COR-L47 (cell line): Measurements from ENCODE around the gene RAPGEF1.

Experiments
- DNase-seq: peaks from one replicate; lab custom pipeline; 2025; lab: John Stamatoyannopoulos, UW

Gene RAPGEF1

DNA sequence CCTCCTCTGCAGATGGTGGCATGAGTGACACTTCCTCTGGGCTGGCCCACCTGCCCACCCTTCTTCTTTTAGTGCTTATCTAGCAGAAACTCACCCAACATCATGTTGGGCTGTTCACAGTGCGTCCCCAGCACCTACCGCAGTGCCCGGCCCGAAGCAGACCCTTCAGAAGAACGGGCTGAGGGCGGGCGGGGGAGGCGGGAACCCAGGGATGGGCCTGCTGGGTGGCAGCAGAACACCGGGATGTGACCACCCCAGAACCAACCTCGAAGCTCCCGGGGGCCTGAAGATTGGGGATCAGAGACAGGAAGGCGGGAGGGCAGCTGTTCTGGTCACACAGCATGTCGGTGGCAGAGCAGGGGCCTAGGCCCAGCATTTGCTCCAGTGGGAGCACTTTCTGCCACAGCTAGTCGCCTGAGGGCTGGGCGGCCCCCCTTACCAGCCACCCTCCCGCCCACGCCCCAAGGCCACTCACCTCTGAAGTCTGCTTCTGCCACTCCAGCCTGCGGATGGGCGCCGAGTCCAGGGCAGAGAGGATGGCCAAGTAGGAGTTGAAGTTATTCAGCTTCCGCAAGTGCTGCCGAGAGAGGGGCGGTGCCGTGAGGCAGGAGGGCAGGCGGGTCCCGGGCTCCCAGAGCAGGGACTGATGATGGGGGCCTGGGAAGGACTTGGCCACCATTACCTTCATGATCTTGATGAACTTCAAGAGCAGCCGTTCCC is 155.9 kb downstream of the RAPGEF1 start:
- no peak for DNase-seq

DNA sequence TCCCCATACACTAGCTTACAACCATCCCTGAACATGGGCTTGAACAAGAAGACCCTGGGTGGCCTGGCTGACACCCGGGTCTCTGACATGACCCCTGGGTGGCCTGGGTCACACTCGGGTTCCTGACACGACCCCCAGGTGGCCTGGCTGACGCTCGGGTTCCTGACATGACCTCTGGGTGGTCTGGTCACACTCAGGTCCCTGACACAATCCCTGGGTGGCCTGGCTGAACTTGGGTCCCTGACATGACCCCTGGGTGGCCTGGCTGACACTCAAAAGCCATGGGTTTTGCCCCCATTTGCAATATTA is 156.6 kb downstream of the RAPGEF1 start:
- DNase-seq: no peak

DNA sequence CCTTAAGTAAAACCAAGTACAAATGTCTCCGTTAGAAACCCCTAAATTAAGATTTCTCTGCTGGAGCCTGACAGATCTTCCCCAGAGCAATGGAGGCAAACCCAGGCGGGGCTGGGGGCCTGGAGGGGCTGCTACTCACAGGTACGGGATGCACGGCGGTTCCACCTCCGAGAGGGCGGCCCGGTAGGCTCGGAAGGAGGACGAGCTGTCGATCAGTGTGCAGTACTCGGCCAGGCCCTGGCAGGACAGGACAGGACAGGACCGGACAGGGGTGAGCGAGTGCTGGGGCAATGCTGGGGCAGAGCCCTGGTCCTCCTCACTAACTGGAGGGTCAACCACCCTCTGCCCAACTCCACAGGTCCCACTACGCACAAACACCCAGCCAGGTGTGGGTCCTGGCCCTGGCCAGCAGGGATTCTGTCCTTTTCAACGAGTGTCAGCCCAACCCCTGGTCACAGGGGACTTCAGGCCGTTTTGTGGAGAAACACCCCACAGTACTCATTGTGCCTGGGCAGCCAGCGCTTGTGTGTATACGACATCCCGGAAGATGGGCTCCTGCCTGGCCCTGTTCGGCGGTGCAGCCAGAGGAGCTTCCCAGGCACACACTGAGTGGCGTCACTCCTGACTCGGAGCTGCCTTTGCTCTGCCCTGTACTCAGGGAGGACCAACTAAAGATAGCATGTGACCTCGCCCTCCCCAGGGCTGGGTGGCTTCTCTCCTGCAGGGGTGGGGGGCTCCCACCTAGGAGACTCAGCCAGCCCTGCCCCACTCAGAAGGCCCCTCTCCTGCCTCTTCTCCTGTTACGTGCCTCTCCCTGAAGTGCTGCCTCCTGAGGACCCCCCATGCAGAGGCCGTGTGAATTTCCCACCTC is 157.2 kb downstream of the RAPGEF1 start:
- no peak for DNase-seq

DNA sequence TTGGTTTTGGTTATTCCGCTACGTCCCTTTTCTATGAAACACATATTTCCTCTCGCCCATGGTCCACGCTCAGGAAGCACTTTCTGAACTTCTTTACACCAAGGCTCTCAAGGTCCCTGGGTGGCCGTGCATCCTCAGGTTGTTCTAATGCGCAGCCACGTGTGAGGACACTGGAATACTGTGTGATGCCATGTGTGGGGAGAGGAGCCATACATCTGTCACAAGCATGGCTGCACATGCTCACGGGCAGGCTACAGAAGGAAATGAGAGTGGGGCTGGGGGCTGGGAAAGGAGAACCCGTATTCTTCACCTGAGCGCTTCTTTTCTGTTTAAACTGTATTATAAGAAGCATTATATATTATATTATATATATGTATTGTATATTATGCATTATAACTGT is 157.8 kb downstream of the RAPGEF1 start:
- DNase-seq: no peak

DNA sequence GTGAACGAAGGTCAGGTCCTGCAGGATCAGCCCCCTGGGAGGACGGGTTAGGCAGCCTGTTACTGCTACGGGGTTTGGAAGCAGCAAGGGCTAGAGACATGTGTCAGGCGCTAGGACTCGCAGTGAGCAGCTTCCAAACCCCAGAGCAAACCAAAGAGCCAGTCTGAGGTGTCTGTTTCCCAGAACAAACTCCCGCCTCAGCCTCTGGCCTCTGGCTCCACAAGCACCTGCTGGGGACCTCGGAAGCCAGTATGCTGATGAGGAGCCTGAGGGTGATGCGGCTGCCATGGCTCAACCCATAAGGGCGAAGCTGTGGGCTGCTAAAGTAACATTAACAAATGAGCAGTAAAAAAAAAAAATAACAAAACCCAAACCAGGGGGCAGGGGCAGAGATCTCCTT is 159.5 kb downstream of the RAPGEF1 start:
- DNase-seq: no peak

DNA sequence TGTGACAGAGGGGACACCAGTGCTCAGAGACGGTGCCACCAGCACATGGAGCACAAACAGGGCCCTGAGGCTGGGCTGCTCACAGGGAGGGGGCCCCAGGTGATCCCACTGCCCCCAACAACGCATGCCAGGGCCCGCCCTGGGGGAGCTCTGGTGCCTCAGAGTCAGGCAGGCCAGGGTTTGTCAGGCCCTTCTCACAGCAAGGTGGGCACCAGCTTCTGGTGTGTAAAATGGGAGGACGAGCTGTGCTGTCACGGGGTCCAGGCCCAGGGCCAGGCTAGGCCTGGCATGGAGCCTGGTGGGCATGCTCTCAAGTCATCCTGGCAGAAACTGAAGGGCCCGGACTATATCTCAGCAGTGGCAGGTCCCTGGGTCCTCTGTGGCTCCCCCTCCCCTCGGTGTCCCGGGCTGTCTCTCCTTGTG is 160.1 kb downstream of the RAPGEF1 start:
- DNase-seq: no peak

DNA sequence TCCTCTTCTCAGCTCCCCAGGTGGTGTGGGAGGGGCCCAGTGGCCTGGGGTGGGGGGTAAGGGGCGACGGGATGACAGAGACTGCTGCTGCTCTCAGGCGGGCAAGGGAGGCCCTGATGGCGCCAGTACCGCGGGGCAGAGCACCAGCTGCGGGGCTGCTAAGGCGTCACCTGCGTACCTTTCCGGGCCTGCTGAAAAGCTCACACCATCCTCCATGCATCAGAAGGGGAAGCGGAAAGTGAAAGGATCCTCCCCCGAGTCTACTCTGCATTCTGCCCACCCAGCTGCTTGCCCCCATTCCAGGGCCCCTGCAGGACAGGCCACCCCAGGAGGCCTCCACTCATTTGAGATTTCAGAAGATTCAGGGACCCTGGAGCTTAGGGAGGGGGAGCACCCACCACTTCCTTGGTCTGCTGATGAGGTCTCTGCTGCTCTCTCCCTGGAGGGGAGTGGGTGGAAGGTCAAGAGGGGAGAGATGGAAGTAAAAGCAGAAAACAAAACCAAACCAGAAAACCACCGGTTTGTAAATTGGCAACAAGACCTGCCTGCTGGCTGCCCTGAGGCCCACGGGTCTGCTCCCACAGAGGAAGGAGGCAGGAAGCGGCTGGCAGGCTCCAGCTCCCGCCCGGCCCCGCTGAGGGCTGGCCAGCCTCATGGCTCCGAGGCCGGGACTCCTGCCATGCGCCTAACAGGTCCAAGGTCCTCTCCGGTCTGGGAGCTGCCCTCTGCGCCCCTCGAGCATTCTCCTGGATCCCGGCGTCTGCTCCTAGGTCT is 161.0 kb downstream of the RAPGEF1 start:
- no peak for DNase-seq

DNA sequence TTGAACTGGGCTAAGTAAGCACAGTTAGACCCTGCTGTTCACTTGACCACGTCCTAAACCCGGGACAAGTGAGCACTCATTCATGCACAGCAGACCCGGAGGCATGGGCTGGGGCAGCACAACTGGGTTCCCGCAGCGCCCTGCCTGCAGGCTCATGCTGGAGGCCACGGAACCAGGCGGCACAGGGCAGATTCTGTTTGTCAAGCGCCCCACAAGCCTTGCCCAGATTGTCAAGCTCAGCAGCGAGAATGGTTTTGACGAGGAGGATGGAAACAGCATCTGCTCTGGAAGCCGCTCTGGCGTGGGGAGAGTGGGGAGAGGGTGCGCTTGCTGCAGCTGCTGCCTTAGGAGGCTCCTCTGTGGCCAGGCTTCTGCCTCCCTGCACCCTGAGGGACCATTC is 161.9 kb downstream of the RAPGEF1 start:
- DNase-seq: no peak

DNA sequence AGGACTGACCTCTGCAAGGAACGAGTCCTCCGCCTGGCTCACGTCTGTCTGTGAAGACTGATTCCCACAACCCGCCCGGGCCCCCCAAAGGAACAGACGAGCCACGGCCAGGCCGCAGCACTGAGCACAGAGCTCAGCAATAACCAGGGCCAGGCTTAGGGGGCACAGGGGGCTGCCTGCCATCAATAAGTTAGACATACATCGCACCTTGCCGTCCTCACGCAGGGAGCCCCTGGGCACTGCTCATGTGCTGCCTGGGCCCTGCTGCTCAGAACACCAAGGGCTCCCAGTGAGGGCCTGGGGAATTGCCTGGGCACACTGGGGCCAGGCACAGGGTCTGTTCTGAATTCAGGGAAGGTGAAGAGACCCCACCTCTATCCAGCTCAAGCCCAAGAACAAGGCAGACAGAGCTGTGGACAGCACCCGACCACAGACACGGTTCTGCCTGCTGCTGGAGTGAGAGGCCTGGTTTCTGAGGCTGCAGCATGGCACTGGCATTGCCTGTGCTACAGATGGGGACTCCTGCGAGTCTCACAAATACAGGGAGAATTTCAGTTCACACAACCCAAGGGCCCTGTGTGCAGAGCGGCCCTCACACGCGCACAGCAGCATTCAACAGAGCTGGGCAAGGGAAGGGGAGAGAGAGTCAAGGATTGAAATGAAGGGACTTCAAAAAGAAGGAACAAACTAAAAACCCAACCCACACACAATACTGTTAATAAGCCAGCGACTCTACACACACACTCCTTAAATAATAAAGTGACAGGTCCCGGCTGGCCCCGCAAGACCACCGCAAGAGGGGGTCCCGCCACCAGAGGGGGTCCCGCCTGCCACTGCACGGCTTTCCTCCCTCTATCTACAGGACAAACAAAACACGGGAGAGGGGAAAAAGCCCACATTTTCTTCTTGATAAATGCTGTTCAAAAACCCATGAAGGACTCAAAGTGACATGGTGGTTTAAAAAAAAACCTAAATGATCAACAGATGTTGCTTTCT is 162.6 kb downstream of the RAPGEF1 start:
- no peak for DNase-seq

DNA sequence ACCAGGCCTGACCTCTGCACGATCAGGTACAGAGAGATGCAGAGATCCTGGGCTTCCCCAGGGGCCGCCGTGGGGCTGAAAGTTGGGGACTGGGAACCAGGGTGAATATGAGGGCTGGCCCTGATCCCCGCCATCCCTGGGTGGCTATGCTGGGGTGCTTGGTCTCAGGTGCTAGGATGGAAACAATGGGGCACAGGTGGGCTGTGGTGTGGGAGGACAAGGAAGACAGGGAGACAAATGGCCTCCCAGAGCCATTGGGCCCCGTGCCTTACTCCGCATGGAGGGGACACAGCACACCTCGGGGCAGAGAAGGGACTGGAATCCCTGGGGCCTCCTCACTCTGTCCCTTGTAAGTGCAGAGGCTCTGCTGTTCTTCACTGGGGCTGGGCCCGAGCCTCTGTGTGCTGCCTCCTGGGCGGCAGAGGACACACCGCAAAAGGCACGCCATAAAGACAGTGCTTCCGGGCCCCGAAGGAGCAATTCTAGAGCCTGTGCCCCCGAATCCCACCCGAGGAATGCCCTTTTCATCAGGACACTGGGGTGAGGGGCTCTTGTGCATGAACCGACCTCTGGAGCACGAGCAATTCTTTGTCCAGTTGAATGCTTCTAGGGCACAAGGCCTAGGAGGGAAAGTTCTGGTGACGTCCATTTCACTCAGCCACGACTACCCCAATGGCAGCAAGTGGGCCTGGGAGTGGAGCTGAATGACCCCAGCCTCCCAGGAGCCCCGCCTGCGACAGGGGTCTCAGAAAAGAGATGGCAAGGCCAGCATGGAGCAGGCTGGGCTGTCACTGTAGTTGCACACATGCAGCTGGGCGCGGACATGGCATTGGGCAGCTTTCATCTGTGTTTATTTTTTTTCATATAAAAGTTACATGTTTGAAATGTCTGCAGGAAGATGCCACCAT is 163.7 kb downstream of the RAPGEF1 start:
- DNase-seq: no peak

DNA sequence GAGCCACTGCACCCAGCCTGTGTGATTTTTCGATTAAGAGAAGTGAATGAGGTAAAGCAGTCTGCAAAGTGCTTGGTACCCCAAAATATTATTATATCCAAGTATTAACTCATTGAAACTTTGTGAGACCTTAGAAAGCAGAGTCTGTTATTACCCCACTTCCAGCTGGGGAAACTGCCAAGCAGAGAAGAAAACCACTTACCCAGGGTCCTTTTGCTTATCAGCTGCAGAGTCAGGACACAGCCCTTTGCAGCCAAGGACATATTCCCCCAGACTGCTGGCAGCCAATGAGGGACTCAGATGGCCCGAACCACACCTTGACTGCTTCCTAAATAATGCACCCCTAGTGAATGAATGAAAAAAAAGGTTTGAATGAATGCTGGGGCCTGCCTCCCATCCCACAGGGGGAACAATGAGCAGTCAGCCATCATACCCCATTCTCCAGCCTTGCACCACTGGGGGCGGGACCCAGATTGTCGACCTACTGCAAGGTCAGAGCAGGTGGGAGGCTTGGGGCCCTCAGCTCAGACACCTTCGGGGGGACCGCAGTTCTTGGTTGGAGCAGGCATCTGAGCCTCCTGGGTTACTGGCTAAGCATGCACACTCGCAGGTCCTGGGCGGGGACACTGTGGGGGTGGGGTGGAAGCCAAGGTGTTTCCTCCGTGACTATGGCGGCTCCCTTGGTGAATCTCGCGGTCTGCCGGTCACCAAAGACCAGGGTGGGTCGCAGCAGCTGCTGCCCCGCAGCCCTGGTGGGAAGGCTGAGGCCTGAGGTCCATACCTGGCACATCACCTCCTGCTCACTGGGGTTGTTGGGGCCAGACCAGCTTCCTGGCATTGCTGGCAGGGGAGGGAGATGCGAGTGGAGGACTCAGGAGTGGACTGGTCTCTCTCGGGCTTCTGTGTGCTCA is 164.9 kb downstream of the RAPGEF1 start:
- no peak for DNase-seq

DNA sequence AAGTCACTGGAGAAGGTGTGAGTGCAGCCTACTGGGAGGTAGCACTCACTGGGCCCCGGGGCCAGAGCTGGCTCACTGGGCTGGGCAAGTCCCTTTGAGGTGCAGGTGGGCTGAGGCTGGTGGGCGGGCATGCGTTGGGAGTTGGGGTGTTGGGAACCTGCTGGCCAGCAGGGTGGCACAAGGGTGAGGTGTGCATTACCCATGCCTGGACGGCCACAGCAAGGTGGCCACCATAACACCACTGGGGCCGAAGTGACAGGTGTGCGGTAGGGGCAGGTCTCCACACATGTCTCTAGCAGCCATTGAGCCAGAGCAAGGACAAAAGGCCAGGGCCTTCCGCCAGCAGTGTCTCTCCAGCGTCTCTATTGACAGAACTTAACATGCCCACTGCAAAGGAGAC is 172.0 kb downstream of the RAPGEF1 start:
- no peak for DNase-seq

DNA sequence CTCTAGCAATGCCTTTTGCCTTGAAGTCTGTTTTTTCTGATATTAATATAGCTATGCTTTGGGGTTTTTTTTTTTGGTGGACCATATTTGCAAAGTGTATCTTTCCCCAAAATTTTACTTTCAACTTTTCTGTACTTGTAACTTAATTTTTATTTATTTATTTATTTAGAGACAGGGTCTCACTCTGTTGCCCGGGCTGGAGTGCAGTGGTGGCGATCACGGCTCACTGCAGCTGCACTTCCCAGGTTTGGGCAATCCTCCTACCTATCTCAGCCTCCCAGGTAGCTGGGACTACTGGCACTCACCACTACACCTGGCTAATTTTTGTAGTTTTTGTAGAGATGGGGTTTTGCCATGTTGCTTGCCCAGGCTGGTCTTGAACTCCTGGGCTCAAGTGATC is 173.7 kb downstream of the RAPGEF1 start:
- no peak for DNase-seq

DNA sequence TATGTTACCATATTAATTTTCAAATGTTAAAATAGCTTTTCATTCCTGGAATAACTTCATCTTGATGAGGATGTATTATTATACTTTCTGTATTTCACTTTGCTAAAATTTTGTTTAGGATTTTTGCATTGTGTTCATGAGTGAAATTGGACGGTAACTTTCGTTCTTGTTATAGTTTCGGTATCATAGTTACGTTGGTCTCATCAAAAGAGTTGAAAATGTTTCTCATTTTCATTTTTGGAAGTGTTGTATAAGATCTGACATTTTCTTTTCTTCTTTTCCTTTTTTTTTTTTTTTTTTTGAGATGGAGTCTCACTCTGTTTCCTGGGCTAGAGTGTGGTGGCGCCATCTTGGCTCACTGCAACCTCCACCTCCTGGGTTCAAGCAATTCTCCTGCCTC is 174.5 kb downstream of the RAPGEF1 start:
- DNase-seq: no peak

DNA sequence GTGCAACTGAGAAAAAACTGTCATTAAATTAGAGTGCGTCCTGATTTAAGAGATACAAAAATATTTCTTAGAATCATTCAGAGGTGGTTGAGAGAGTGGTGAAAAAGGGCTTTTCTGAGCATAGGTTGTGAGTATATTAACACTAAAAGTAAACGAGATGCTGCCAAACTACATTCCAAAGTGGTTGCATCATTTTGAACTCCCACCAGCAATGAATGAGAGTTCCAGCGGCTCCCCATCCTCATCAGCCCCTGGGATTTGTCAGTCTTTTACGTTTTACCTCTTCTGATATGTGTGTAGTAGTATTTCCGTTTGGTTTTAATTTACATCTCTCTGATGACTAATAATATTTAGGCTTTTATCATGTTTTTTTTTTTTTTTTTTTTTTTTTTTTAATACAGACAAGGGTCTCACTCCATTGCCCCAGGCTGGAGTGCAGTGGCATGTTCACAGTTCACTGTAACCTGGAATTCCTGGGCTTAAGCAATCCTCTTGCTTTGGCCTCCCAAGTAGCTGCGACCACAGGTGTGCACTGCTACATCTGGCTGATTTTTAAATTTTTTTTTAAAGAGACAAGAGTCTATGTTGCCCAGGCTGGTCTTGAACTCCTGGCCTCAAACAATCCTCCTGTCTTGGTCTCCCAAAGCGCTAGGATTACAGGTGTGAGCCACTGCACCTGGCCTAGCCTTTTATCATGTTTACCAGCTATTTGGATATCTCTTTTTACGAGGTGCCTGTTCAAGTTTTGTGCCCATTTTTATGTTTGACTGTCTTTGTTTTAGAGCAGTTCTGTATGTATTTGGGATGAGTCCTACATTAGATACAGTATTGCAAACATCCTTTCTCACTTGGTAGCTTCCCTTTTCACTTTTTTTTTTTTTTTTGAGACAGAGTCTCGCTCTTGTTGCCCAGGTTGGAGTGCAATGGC is 177.6 kb downstream of the RAPGEF1 start:
- no peak for DNase-seq

DNA sequence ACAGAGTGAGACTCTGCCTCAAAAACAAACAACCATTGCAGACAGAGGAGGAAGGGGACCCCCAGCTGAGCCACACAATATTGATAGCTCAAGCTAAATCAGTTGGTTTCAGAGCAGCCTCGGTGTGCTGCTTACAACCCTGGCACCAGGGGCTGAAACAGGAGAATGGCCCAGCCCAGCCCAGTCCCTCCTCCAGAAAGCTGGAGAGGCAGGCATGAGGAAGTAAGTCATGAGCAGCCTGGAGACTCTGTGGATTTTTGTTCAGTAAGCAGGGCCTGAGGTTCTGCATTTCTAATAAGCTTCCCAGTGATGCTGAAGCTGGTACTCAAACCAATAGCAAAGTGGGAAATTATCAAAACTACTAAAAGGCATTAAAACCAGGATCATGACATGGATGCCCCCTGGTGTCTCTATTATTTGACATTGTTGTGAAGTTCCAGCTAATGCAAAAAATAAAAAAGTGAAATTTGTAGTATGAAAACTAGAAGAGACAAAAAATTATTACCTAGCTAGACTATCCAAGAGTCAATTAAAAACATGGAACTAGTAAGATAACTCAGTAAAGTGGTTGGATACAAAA is 180.4 kb downstream of the RAPGEF1 start:
- DNase-seq: no peak

DNA sequence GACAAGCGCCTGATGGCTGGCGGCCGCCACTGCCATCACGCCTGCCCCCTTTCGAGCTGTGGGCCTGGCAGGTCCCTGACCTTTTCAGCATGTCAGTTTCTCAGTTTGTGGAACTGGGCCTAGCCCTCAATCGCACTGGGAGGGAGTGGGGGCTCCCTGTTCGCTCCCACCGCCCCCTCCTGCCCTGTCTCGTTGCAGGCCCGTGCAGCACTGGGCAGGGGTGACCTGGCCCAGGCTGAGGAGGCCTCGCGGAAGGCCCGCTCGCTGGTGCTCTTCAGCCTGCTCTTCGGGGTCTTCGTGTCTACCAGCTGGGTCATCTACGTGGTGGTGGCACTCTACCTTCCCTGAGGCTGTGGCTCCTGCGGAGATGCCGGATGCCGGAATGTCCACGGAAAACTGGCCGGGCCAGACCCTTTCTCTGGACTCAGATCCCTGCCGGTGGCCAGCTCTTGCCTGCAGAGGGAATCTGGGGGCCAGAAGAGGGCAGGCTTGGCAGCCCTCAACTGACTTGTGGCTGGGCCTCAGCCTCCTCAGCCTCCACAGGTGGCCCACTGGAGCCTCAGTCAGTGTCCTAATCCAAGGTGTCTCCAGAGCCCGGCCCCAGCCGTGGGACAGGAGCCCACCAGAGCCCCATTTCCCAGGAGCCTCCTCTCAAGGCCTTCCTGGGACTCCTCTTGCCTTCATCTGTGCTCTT is 181.9 kb downstream of the RAPGEF1 start:
- no peak for DNase-seq
